Fibroblast of skin of right biceps (primary cell): ENCODE measurements around the gene TSPAN3.

Experiments used
- DNase-seq: peaks from one replicate; pipeline ENCODE4 v3.0.0-alpha.2; 2013

The TSPAN3 gene

GRCh38 chr15:77083381-77084160 lies 12.7 kb upstream of the TSPAN3 start:
- DNase-seq, result peak; percentile 48

- no peak for DNase-seq
These were observed 11.1 kb upstream of the TSPAN3 start for GRCh38 chr15:77081971-77082370.

GRCh38 chr15:77076323-77076915 lies 5.5 kb upstream of the TSPAN3 start:
- DNase-seq, result no peak

- DNase-seq, result no peak
These were observed 4.6 kb upstream of the TSPAN3 start for GRCh38 chr15:77075528-77075927.

GRCh38 chr15:77074350-77074749 lies 3.4 kb upstream of the TSPAN3 start:
- DNase-seq, result no peak

GRCh38 chr15:77071305-77072223 lies 655 bp upstream of the TSPAN3 start:
- no peak for DNase-seq

GRCh38 chr15:77070180-77070494 lies 772 bp downstream of the TSPAN3 start:
- no peak for DNase-seq

GRCh38 chr15:77069521-77070121 lies 1.3 kb downstream of the TSPAN3 start:
- no peak for DNase-seq

- DNase-seq, result no peak
These were observed 2.3 kb downstream of the TSPAN3 start for GRCh38 chr15:77068633-77069032.

- no peak for DNase-seq
These were observed 3.1 kb downstream of the TSPAN3 start for GRCh38 chr15:77067691-77068367.

GRCh38 chr15:77066971-77067690 lies 3.8 kb downstream of the TSPAN3 start:
- peak; percentile 38 for DNase-seq

- peak; percentile 44 for DNase-seq
These were observed 6.2 kb downstream of the TSPAN3 start for GRCh38 chr15:77064539-77065308.

GRCh38 chr15:77064063-77064462 lies 6.8 kb downstream of the TSPAN3 start:
- no peak for DNase-seq

- DNase-seq, result no peak
These were observed 7.7 kb downstream of the TSPAN3 start for GRCh38 chr15:77063249-77063648.

GRCh38 chr15:77060546-77060945 lies 10.4 kb downstream of the TSPAN3 start:
- DNase-seq, result peak; percentile 53

GRCh38 chr15:77059786-77060361 lies 11.0 kb downstream of the TSPAN3 start:
- DNase-seq, result peak; percentile 45

- no peak for DNase-seq
These were observed 12.4 kb downstream of the TSPAN3 start for GRCh38 chr15:77058468-77058867.

- DNase-seq, result peak; percentile 34
These were observed 13.2 kb downstream of the TSPAN3 start for GRCh38 chr15:77057685-77058084.

GRCh38 chr15:77057072-77057471 lies 13.8 kb downstream of the TSPAN3 start:
- DNase-seq, result no peak

- no peak for DNase-seq
These were observed 17.2 kb downstream of the TSPAN3 start for GRCh38 chr15:77053709-77054108.

- no peak for DNase-seq
These were observed 18.4 kb downstream of the TSPAN3 start for GRCh38 chr15:77052556-77052955.
